Measurements from ENCODE around the gene CCDC82.

The CCDC82 gene

DNA sequence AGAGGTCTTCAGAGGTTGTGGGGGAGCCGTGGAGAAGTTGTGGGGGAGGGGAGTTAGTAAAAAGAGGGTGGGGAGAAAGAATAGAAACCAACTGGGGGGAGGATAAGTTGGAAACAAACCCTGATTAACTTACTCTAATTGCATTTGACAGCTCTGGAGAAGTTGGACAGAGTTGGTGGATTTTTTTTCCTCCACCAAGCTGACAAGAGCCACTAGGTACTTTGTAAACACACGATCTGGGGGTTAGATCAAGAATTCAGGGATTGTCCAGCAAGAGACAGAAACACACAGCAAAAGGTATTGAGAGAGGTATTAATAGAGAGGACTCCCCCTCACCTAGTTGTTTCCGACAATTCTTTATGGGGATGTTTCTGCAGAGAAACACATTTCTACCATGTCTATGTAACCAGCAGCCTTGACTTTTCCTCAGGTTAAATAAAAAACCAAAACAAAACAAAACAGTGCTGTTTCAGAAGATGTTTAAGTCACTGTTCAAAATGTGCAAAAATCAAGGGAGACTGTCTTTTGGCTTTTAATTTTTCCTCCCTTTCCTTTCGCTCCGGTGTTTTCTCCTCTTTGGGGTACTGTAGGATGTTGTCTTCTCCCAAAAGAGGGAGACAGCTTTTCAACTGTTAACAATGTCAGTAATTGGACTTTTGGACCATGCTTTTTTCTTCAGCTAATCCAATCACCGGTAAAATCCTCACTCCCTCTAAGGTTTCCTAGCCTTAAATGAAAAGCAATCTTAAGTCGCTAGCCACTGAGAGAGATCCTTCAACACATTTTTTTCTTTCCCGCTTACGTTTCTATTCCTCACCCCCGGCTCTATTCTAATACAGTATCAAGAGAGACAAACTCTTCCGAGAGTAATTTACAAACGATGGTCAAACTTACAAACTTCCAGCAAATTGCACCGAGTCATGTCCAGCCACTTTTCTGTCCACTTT, 47.4 kb downstream of the CCDC82 start:
- H3K4me3 ChIP-seq (ENCODE audit: low read depth, low read length) = peak overlapping the region; percentile 57
- no peak for DNase-seq (ENCODE audit: low read depth)
- TF ChIP-seq, protein P1, sequence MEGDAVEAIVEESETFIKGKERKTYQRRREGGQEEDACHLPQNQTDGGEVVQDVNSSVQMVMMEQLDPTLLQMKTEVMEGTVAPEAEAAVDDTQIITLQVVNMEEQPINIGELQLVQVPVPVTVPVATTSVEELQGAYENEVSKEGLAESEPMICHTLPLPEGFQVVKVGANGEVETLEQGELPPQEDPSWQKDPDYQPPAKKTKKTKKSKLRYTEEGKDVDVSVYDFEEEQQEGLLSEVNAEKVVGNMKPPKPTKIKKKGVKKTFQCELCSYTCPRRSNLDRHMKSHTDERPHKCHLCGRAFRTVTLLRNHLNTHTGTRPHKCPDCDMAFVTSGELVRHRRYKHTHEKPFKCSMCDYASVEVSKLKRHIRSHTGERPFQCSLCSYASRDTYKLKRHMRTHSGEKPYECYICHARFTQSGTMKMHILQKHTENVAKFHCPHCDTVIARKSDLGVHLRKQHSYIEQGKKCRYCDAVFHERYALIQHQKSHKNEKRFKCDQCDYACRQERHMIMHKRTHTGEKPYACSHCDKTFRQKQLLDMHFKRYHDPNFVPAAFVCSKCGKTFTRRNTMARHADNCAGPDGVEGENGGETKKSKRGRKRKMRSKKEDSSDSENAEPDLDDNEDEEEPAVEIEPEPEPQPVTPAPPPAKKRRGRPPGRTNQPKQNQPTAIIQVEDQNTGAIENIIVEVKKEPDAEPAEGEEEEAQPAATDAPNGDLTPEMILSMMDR (IDR thresholded peaks at IDR 0.05; ENCODE audit: insufficient read depth, low read depth, low read length, missing control alignments) = no peak

- TF ChIP-seq, protein P1 (IDR thresholded peaks at IDR 0.05; ENCODE audit: insufficient read depth, low read depth, low read length, missing control alignments) = peak; percentile 57
- H3K4me3 ChIP-seq (ENCODE audit: low read depth, low read length) = peak overlapping the region; percentile 57
- peak; percentile 81 for DNase-seq (ENCODE audit: low read depth)
Observed at GRCh38 chr11:96341211-96342013, 48.3 kb downstream of the CCDC82 start.

DNA sequence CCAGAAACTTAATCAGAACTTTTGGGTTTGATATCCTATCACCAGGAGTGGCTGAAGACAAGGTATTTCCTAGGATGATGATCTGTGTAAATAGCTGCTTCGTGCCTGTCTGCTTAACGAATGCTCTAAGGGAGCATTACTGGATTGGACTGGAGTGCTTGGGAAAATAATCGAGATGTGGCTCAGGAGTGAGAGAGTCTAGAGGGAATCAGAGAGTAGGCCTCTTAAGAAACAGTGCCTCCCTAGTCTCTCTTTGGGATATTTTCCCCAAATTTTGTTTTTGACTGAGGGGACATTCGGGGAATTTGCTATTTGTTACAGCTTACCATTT, 49.2 kb downstream of the CCDC82 start:
- DNase-seq (ENCODE audit: low read depth) = no peak
- peak overlapping the region; percentile 57 for H3K4me3 ChIP-seq (ENCODE audit: low read depth, low read length)
- TF ChIP-seq, protein P1 (IDR thresholded peaks at IDR 0.05; ENCODE audit: insufficient read depth, low read depth, low read length, missing control alignments) = no peak

- TF ChIP-seq, protein P1 (IDR thresholded peaks at IDR 0.05; ENCODE audit: insufficient read depth, low read depth, low read length, missing control alignments) = no peak
Observed at GRCh38 chr11:96339706-96340554, 49.8 kb downstream of the CCDC82 start.

DNA sequence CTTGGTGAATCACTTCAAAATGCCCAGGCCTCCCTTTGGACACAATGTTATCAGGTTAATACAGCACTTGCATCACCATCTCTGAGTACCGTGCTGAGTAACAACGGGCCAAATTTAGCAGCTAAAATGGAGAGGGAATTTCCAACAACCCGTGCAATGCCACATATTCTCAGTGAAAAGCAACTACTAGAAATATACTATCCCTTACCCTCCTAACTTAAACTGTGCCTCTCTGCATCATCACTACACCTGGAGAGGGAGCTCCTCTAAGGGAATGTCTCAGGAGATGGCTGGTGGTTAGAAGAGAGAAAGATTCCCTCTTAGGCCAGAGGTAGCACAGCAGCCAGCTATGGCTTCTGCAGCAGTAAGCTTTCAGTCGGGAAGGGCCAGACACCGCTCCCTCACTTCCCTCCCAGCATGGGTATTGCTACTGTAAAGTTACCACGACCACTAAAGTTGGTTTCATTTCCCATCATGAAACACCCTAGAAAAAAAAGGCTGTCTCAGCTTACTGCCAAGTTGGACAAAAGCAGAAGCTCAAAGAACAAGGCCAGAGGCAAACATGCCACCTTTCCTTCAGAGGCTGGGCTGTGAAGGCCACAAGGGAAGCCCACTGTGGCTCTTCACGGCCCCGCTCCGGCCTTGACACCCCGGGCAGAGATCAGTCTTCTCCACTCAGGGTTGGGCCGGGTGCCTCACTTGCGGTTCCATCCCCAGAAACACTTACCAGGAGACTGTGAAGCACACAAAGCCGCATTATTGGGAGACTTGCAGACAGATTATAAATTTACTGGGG, 50.6 kb downstream of the CCDC82 start:
- peak overlapping the region; percentile 57 for H3K4me3 ChIP-seq (ENCODE audit: low read depth, low read length)
- TF ChIP-seq, protein P1 (IDR thresholded peaks at IDR 0.05; ENCODE audit: insufficient read depth, low read depth, low read length, missing control alignments) = no peak
- DNase-seq (ENCODE audit: low read depth) = peak; percentile 87

More at GRCh38 chr11:96339706-96340554, 49.8 kb downstream of the CCDC82 start:
- peak; percentile 8 for DNase-seq (ENCODE audit: low read depth)
- H3K4me3 ChIP-seq (ENCODE audit: low read depth, low read length) = peak overlapping the region; percentile 57

Data from GM12865 (cell line).